GM13976 (cell line): ENCODE measurements around the gene GBGT1.

Source experiments
- DNase-seq: peaks from one replicate; pipeline ENCODE4 v3.0.0; 2012; ENCODE audit warnings: low spot score
- in situ Hi-C: fragments of 300-500 bp; cut with MboI; formaldehyde crosslinking; loops from one replicate; pipeline ENCODE4 v1.12.0; 2022; ENCODE audit warnings: low sequenced_read_pairs, mixed read lengths, inconsistent platforms; ENCODE audit not compliant: unreplicated experiment
- TF ChIP-seq, protein P1 (sequence below): IDR thresholded peaks from 2 replicates; pipeline ENCODE4 v1.5.1; 2012; ENCODE audit warnings: borderline replicate concordance, mild to moderate bottlenecking; ENCODE audit not compliant: insufficient read depth; ENCODE audit errors: extremely low read depth, missing control alignments, control extremely low read depth

The GBGT1 gene

DNA sequence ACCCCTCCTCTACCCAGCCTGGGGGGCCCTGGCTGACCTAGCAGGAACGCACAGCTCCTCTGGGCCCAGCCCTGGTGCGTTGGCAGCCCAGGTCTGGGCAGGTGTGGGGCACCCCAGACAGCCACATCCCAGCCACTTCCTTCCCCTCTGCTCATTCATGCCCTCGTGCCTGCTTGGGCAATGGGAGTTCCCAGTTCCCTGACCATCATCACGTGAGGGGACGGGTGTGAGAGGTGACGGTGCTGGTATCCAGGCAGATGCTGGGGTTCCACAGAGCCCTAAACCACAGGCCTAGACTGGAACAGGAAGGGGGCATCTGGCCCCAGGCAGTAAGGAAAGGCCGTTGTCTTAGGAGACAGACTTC, 51.1 kb downstream of the GBGT1 start:
- no peak for DNase-seq

DNA sequence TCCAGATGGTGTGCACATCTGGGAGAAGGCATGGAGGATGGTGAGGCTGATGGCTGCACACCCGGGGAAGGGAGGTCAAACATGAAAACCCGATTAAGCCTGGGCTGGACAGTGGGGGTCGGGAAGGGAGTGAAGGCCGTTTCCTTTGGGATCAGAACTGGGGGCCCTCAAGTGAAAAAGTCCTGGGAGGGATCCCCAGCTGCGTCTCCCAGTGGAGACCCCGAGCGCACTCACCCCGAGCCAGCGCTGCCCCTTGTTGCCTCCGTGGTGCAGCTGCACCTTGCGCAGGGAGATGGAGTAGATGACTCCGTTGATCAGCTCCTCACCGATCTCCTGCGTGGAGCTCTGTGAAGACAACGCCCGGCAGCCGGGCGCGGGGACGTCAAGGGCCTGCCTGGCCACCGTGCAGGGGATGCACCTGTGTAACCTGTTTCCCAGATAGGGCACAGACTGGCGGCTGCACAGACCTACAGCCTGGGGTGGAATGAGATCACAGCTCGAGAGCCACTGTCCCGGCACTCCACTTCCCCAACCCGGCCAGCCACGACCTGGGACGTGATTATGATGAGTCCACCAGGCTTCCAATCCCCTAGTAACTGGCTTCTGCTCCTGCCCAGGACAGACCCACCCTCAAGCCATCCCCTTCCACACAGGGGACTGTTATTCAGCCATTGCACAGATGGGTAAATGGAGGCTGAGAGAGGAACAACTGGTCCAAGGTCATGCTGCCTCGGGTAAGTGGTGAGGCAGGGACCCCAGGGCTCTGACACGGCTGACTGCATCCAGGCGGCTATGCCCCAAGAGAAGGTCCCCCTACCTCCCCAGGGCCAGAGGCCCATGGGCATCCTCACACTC, 51.7 kb downstream of the GBGT1 start:
- in situ Hi-C loops, result no loop called here
- TF ChIP-seq, protein P1, sequence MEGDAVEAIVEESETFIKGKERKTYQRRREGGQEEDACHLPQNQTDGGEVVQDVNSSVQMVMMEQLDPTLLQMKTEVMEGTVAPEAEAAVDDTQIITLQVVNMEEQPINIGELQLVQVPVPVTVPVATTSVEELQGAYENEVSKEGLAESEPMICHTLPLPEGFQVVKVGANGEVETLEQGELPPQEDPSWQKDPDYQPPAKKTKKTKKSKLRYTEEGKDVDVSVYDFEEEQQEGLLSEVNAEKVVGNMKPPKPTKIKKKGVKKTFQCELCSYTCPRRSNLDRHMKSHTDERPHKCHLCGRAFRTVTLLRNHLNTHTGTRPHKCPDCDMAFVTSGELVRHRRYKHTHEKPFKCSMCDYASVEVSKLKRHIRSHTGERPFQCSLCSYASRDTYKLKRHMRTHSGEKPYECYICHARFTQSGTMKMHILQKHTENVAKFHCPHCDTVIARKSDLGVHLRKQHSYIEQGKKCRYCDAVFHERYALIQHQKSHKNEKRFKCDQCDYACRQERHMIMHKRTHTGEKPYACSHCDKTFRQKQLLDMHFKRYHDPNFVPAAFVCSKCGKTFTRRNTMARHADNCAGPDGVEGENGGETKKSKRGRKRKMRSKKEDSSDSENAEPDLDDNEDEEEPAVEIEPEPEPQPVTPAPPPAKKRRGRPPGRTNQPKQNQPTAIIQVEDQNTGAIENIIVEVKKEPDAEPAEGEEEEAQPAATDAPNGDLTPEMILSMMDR, result no peak
- DNase-seq, result no peak

More for the DNA sequence above, 51.1 kb downstream of the GBGT1 start:
- in situ Hi-C loops, result no loop called here
- TF ChIP-seq, protein P1, result no peak

DNA sequence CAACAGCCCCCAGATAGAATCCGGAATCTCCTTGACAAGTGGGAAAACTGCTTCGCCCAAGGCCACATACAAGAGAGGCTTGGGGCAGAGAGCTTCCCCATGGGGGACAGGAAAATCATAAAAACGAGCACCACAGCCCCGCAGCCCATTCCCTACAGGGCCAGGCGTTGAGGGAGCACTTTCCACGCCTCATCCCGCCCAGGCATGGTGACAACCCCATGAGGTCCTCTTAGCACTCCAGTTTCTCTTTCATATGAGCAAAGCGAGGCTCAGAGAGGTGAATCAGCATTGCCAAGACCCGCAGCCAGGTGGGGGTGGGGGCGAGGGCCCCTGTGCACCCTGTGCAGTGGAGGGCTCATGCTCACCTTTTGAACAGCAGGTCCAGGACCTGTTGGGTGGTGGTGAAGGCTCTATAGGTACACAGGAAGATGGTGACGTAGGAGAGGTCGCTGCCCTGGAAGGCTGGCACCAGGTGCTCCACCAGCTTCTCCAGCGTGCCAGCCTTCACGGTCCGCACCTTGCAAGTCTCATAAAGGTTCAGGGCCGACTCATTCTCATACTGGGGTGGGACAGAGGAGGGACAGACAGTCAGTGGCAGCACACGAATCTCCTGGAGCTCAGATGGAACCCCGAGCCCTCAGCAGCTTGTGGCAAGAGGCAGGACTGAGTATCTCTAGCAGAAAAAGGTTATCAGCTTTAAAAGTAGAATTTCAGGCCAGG, 53.6 kb downstream of the GBGT1 start:
- no peak for DNase-seq
- in situ Hi-C loops, result no loop called here
- TF ChIP-seq, protein P1, result no peak

DNA sequence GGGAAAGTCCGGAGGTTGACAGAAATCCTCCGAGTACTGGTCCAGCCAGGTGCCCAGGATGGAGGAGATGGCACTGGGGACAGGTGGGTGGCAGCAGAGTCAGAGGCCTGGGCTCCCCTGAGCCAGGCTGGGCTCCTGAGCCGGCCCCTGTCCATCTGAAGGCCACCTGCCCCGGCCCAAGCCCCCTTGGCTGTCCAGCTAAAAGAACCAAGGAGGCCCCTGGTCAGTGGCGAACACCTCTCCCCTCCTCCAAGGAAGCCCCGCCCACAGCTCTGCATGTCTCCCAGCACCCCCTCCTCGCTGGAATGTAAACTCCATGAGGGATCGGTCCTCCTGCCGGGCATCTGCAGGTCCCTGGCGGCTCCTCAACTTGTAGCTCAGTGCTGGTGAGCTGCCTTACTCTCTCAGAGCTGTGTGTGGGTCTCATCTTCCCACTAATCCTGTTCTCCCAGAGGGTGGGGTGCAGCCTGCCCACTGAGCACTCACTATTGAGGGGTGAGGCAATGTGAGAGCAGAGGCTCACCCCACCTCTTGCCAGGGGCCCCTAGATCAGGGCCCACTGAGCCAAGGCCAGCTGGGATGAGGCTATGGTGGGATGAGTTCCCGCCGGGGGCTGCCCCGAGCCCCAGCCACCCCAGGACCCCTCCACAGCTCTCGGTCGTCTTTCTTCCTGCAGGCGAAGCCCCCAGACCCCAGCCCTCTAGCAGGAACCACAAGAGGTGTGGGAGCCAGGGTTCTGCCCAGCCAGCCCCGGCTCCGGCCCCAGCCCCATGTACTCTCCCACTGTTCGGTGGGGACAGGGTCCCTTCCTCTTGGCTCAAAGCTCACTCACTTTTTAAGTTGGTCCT, 54.7 kb downstream of the GBGT1 start:
- TF ChIP-seq, protein P1, result no peak
- in situ Hi-C loops, result no loop called here
- no peak for DNase-seq

DNA sequence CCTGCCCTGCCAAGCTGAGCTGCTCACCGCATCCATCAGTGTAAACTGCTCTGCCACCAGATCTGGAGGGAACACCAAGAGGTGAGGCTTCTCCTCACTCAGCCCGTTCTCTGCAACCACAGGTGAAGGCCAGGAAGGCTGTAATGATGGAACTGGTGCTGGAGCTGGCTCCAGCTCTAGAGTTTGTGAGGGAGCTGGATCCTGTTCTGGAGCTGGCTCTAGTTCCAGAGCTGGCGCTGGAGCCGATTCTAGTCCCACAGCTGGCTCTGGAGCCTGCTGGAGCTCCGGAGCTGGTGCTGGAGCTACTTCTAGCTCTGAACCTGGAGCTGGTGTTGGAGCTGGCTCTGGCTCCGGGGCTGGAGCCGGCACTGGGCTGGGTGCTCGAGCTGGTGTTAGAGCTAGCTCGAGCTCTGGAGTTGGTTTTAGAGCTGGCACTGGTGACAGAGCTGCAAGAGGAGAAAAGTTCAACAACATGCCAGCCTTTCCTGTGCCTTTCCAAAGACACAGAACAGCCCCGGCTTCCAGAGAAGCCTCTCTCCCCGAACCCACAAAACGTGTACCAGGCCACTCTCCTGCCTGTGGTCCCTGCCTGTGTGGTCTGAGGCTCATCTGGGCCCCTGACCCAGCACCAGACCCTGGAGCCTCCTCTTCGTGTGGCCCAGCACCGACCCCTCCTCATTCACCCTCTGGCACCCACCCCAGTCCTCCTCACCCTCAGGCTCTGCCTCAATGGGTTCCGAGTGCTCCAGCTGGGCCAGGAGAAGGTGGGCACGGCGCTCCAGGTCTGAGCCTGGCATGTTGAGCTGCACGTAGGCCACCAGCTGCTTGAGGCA, 55.5 kb downstream of the GBGT1 start:
- no peak for DNase-seq
- TF ChIP-seq, protein P1, result no peak
- in situ Hi-C loops, result no loop called here
